Testis (tissue), 2 donors: Measurements from ENCODE around the gene MOCOS.

Experiments used
- POLR2A ChIP-seq: fragments of 450-650 bp; IDR thresholded peaks from one replicate; pipeline ENCODE4 v1.6.1; 2017; ENCODE audit warnings: antibody characterized with exemption, mild to moderate bottlenecking, moderate library complexity
- TF ChIP-seq, protein P1 (sequence below), 3 experiments: fragments of 450-650 bp in 2 of 3; fragments of 200-600 bp in 1 of 3; sonication (generic) in 1 of 3; IDR thresholded peaks; one replicate each; pipeline ENCODE4 v1.5.1; 2016 to 2019; ENCODE audit warnings: antibody characterized with exemption in 3 of 3, mild to moderate bottlenecking in 2 of 3, moderate library complexity in 1 of 3

DNA sequence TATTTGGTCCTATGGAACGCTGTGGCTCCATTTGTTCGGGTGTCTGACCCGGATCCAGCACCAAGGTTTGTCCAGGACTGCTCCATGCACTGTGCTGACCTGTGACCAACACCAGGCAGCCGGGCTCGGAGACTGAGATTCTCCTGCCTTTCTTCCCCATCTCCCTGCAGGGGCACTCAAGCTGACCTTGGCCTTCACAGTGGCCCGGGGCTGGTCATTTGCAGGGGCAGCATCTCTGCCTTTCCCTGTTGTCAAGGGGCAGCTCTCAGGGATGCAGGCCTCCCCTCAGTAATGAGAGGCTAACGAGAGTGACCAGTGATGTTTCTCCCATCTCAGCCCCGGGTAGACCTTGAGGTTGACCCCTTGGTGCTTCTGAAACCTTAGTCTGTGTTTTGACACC, 27.5 kb downstream of the MOCOS start:
- no peak for TF ChIP-seq POLR2A
- TF ChIP-seq, protein P1, sequence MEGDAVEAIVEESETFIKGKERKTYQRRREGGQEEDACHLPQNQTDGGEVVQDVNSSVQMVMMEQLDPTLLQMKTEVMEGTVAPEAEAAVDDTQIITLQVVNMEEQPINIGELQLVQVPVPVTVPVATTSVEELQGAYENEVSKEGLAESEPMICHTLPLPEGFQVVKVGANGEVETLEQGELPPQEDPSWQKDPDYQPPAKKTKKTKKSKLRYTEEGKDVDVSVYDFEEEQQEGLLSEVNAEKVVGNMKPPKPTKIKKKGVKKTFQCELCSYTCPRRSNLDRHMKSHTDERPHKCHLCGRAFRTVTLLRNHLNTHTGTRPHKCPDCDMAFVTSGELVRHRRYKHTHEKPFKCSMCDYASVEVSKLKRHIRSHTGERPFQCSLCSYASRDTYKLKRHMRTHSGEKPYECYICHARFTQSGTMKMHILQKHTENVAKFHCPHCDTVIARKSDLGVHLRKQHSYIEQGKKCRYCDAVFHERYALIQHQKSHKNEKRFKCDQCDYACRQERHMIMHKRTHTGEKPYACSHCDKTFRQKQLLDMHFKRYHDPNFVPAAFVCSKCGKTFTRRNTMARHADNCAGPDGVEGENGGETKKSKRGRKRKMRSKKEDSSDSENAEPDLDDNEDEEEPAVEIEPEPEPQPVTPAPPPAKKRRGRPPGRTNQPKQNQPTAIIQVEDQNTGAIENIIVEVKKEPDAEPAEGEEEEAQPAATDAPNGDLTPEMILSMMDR (IDR thresholded peaks at IDR 0.05), result no peak
